ENCODE results near the gene LXN. TPM values are rescaled to one million over a fixed set of nuclear protein-coding genes. Genes with fewer than 3 reads are reported as not detected.

LXN gene, protein sequence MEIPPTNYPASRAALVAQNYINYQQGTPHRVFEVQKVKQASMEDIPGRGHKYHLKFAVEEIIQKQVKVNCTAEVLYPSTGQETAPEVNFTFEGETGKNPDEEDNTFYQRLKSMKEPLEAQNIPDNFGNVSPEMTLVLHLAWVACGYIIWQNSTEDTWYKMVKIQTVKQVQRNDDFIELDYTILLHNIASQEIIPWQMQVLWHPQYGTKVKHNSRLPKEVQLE
- total RNA-seq (1 to 10 TPM; 5.1 to 6.3 TPM), polyA plus RNA-seq (10 to 100 TPM in 1 of 3 donors, 1 to 10 TPM in 2; 8.0 to 12.8 (median 8.7) TPM), total RNA-seq (1.5 to 7.4 (median 2.7) reads per million in 6 experiments)

GRCh38 chr3:158672215-158673176 lies at the start of gene LXN:
Gene LXN (minus strand): TSS chr3:158672648. CDS start chr3:158672478, 170 bp downstream.
- Mint-ChIP-seq H3K4me1 (peaks cover 13 to 28% (median 27%) of the 10 kb centered on the region in 4 donors), H3K27me3 (no peaks in the 10 kb centered on the region), H3K27ac (peak within 1 kb of the TSS; percentile 88 to 99 (median 95)), H3K36me3 (peaks cover 0 to 38% (median 23%) of the 10 kb centered on the region in 3 donors), H3K9me3 (no peaks in the 10 kb centered on the region), H3K4me3 (peak within 1 kb of the TSS; percentile 82 to 97 (median 94))
- peak; percentile 98 for ATAC-seq
- DNase-seq = peak; percentile 57 to 86 (median 72)
- POLR2A ChIA-PET = interaction anchor here (0.6 to 1.2 kb wide), 3 partner anchors 24 to 129 kb away, joined by 3 to 5 read pairs (median 4); partner anchors contain the start of gene GFM1

DNA sequence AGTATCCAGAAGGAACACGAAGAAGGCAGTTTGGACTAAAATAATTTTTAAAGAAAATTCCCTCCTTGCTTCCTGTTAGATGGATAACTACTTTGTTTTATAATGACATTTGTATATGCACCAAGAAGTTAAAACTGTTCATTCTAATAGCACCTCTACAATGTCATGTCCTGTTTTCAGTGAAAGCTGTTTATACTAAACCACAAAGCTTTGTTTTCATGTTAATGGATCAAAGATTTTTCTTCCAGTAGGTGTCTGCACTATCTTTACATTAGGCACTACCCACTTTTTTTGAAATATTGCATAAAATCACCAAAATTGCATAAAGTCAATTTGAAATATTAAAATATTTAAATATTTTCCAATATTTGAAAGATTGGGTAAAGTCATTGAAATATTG lies 49.7 kb upstream of the LXN start:
- H3K27ac Mint-ChIP-seq = peak overlapping the region in 5 of 10 donors; percentile 37 to 97 (median 79)
- no peaks in the 10 kb centered on the region for H3K9me3 Mint-ChIP-seq
- POLR2A ChIA-PET = interaction anchor here (0.7 kb wide), 1 partner anchor 1727 kb away, joined by 4 read pairs; no protein-coding TSS in a partner anchor
- H3K4me1 Mint-ChIP-seq = peaks cover 26 to 35% (median 32%) of the 10 kb centered on the region in 4 donors
- peak overlapping the region in 2 of 10 donors; percentile 33 to 69 for H3K4me3 Mint-ChIP-seq
- ATAC-seq (peak; percentile 34 to 47), DNase-seq (peak in 1 of 10 donors; percentile 23)
- H3K36me3 Mint-ChIP-seq = peaks cover 0 to 11% (median 0%) of the 10 kb centered on the region in 3 donors
- H3K27me3 Mint-ChIP-seq = no peaks in the 10 kb centered on the region

GRCh38 chr3:158718490-158719170 lies 46.2 kb upstream of the LXN start:
- POLR2A ChIA-PET = no interaction called here

GRCh38 chr3:158717576-158717975 lies 45.1 kb upstream of the LXN start:
- H3K4me1 Mint-ChIP-seq = peaks cover 18 to 36% (median 22%) of the 10 kb centered on the region in 4 donors
- no peaks in the 10 kb centered on the region for H3K9me3 Mint-ChIP-seq
- ATAC-seq = no peak
- no peak overlapping the region for H3K4me3 Mint-ChIP-seq
- POLR2A ChIA-PET = no interaction called here
- no peak for DNase-seq
- H3K27ac Mint-ChIP-seq = peak overlapping the region in 5 of 10 donors; percentile 12 to 71 (median 40)
- H3K27me3 Mint-ChIP-seq = no peaks in the 10 kb centered on the region
- H3K36me3 Mint-ChIP-seq = peaks cover 0 to 27% (median 5%) of the 10 kb centered on the region in 3 donors

More at GRCh38 chr3:158718490-158719170, 46.2 kb upstream of the LXN start:
- ATAC-seq = no peak
- Mint-ChIP-seq H3K9me3 (no peaks in the 10 kb centered on the region), H3K4me1 (peaks cover 24 to 44% (median 30%) of the 10 kb centered on the region in 4 donors), H3K36me3 (peaks cover 0 to 17% (median 5%) of the 10 kb centered on the region in 3 donors), H3K4me3 (no peak overlapping the region), H3K27me3 (no peaks in the 10 kb centered on the region), H3K27ac (peak overlapping the region in 3 of 10 donors; percentile 22 to 61 (median 27))
- DNase-seq = no peak

DNA sequence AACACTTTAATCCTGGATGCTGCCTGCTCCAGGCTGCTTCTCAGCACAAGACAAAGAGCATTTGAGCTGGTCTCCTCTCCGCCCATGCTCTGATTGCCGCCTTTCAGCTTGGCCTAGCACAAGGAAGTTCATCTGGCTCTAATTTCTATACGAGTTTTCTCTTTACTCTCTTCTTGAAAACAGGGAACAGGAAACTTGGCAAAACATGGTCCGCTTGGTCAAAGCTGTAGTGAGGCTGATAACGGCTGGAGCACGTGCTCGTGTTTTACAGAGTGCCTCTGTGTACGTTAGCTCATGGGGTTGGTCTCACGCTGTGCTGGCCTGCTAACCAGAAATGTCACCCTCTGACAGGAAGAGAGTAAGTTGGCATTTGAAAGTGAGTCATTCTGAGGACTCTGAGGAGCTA lies 40.6 kb upstream of the LXN start:
- POLR2A ChIA-PET = no interaction called here
- peaks cover 0 to 67% (median 30%) of the 10 kb centered on the region in 3 donors for H3K36me3 Mint-ChIP-seq

DNA sequence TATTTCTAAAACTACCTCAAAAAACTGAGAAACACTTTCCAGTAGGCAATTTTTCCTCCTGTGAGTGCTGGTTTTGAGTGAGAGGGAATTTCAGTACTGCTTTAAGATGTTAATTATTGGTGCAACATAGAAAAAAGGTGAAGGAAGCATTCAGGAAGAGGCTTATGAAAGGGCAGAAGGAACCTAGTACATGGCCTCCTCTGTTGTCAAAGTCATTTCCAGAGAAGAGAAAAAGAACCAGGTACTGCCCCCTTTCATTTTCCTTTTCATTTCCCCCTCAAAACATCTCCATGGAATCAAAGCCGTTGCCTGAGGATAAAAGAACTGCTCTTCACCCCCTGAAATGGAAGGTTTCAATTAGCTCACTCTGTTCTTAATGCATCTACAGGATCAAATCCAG lies 40.0 kb upstream of the LXN start:
- DNase-seq = no peak
- Mint-ChIP-seq H3K27me3 (no peaks in the 10 kb centered on the region), H3K9me3 (no peaks in the 10 kb centered on the region), H3K36me3 (peaks cover 0 to 70% (median 32%) of the 10 kb centered on the region in 3 donors), H3K4me3 (no peak overlapping the region), H3K4me1 (peaks cover 0 to 17% (median 6%) of the 10 kb centered on the region in 4 donors), H3K27ac (no peak overlapping the region)
- no peak for ATAC-seq
- POLR2A ChIA-PET = no interaction called here

More for the DNA sequence above, 40.6 kb upstream of the LXN start:
- ATAC-seq = no peak
- Mint-ChIP-seq H3K4me3 (no peak overlapping the region), H3K27ac (peak overlapping the region in 2 of 10 donors; percentile 21), H3K27me3 (no peaks in the 10 kb centered on the region), H3K4me1 (peaks cover 0 to 20% (median 7%) of the 10 kb centered on the region in 4 donors), H3K9me3 (no peaks in the 10 kb centered on the region)
- DNase-seq = no peak

- Mint-ChIP-seq H3K9me3 (no peaks in the 10 kb centered on the region), H3K27me3 (no peaks in the 10 kb centered on the region), H3K4me3 (no peak overlapping the region), H3K36me3 (peaks cover 0 to 73% (median 32%) of the 10 kb centered on the region in 3 donors), H3K27ac (peak overlapping the region in 1 of 10 donors; percentile 45), H3K4me1 (peaks cover 0 to 12% (median 5%) of the 10 kb centered on the region in 4 donors)
- no peak for ATAC-seq
- DNase-seq = no peak
- POLR2A ChIA-PET = no interaction called here
Measured at GRCh38 chr3:158711886-158712285, 39.4 kb upstream of the LXN start.

DNA sequence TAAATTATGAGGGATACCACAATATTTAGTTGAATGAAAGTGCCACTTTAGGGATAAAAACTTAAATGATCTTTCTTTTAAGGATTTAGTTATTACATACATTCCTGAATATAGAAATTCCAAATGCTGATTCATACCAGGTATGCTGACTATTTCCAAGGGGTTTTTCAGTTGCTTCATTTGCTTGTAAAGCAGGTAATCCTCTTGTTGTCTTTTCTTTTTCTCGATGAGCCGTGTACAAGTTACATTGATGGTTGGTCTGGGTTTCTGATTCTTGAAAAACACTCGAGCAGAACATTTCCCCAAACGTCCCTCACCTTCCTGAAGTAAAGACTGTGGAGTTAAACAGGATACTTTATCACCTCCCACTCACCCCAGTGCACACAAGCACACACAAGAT lies 38.2 kb upstream of the LXN start:
- DNase-seq (no peak), ATAC-seq (no peak)
- peaks cover 0 to 20% (median 6%) of the 10 kb centered on the region in 4 donors for H3K4me1 Mint-ChIP-seq
- no peaks in the 10 kb centered on the region for H3K9me3 Mint-ChIP-seq
- H3K27ac Mint-ChIP-seq = peak overlapping the region in 1 of 10 donors; percentile 45
- H3K27me3 Mint-ChIP-seq = no peaks in the 10 kb centered on the region
- POLR2A ChIA-PET = no interaction called here
- H3K4me3 Mint-ChIP-seq = no peak overlapping the region
- peaks cover 0 to 79% (median 30%) of the 10 kb centered on the region in 3 donors for H3K36me3 Mint-ChIP-seq

DNA sequence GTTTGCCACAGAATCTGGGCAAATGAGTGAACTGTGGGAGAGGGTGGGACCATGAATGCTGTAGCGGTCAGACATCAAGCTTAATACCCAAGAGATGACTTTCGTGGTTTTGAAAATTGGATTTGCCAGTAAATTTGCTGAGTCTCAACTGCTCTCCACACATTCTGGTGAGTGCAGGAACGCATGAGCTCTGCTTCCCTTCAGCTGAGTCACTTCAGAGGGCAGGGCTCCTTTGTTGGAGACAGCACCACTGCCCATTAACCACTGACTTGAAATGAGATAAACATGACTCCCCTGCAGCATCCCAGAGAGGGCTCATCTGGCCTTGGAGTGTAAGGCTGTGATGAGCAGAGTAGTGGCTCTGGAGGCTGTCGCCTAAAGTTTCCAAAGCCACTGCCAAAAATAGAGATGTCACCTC lies 37.2 kb upstream of the LXN start:
- Mint-ChIP-seq H3K4me1 (peaks cover 0 to 14% (median 6%) of the 10 kb centered on the region in 4 donors), H3K9me3 (no peaks in the 10 kb centered on the region), H3K36me3 (peaks cover 0 to 83% (median 29%) of the 10 kb centered on the region in 3 donors), H3K27me3 (no peaks in the 10 kb centered on the region), H3K27ac (peak overlapping the region in 1 of 10 donors; percentile 37), H3K4me3 (no peak overlapping the region)
- POLR2A ChIA-PET = no interaction called here
- ATAC-seq = no peak
- no peak for DNase-seq

- Mint-ChIP-seq H3K9me3 (no peaks in the 10 kb centered on the region), H3K27me3 (no peaks in the 10 kb centered on the region), H3K4me1 (peaks cover 6 to 24% (median 9%) of the 10 kb centered on the region in 4 donors), H3K36me3 (peaks cover 0 to 67% (median 17%) of the 10 kb centered on the region in 3 donors), H3K4me3 (no peak overlapping the region), H3K27ac (peak overlapping the region in 1 of 10 donors; percentile 5)
- POLR2A ChIA-PET = interaction anchor here (0.7 kb wide), 1 partner anchor 598 kb away, joined by 4 read pairs; no protein-coding TSS in a partner anchor
- DNase-seq (no peak), ATAC-seq (no peak)
Measured at GRCh38 chr3:158703566-158703965, 31.1 kb upstream of the LXN start.

GRCh38 chr3:158702815-158703481 lies 30.5 kb upstream of the LXN start:
- POLR2A ChIA-PET = no interaction called here
- no peaks in the 10 kb centered on the region for H3K9me3 Mint-ChIP-seq
- DNase-seq = no peak
- H3K27ac Mint-ChIP-seq = peak overlapping the region in 2 of 10 donors; percentile 2 to 73
- H3K36me3 Mint-ChIP-seq = peaks cover 0 to 67% (median 11%) of the 10 kb centered on the region in 3 donors
- H3K4me1 Mint-ChIP-seq = peaks cover 6 to 24% (median 9%) of the 10 kb centered on the region in 4 donors
- no peak for ATAC-seq
- no peaks in the 10 kb centered on the region for H3K27me3 Mint-ChIP-seq
- H3K4me3 Mint-ChIP-seq = no peak overlapping the region
